GM18498 (cell line): ENCODE data around the gene MLPH.

Source experiments
- ATAC-seq: cut with Tn5 transposase; IDR thresholded peaks from one replicate; pipeline ENCODE4 v1.9.1; 2021; ENCODE audit warnings: mild to moderate bottlenecking, moderate library complexity; ENCODE audit not compliant: unreplicated experiment

Gene MLPH

DNA sequence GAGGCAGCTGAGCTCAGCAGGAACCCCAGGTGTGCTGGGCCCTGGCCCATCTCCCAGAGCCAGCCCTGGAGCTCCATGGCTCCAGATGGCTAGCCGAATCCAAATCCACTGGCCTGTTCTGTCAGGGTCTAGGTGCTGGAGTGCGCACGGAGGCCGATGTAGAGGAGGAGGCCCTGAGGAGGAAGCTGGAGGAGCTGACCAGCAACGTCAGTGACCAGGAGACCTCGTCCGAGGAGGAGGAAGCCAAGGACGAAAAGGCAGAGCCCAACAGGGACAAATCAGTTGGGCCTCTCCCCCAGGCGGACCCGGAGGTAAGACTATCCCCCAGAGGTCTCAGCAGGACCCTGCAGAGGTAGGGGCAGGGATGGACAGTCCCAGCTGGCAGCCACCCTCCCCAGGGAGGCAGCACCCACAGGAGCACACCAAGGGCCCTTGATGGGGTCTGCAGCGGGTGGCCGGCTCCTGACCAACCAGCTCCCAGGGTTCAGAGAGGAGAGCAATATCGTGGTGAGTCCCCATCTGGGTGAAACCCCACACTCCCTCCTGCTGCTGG, 53.2 kb downstream of the MLPH start:
- no peak for ATAC-seq

GRCh38 chr2:237540823-237541222, 53.8 kb downstream of the MLPH start:
- no peak for ATAC-seq

- ATAC-seq, result no peak
Measured at GRCh38 chr2:237541243-237541642, 54.2 kb downstream of the MLPH start.

GRCh38 chr2:237542001-237542704, 55.1 kb downstream of the MLPH start:
- no peak for ATAC-seq

DNA sequence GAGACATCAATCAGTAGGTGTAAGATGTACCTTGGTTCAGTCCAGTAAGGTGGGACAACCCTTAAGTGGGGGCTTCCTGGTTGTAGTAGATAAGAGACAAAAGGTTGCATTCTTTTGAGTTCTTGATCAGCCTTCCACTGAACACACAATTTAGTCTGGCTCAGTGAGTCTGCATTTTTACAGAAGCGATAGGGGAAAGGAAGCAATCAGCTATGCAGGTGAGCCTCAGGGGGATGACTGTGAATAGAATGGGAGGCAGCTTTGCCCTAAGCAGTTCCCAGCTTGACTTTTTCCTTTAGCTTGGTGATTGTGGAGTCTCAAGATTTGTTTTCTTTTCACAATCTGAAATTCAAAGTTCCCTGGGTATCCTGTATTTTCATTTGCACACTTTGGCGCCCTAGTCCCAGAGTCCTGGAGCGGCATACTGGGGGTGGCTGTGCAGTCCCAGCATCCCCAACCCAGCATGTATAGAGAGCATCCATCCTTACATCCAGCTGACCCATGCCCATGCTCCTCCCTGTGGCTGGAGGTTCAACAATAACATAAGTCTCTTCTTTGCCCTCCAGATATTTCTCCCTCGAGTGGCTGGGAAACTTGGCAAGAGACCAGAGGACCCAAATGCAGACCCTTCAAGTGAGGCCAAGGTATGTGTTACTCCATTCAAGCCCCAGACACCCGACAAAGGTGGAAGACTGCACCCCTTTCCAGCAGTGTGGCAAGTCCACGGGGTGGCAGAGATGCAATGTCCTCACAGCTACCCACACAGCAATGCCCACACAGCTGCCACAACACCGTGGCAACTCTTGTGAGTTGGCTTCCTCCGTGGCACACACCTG, 59.2 kb downstream of the MLPH start:
- ATAC-seq, result no peak

DNA sequence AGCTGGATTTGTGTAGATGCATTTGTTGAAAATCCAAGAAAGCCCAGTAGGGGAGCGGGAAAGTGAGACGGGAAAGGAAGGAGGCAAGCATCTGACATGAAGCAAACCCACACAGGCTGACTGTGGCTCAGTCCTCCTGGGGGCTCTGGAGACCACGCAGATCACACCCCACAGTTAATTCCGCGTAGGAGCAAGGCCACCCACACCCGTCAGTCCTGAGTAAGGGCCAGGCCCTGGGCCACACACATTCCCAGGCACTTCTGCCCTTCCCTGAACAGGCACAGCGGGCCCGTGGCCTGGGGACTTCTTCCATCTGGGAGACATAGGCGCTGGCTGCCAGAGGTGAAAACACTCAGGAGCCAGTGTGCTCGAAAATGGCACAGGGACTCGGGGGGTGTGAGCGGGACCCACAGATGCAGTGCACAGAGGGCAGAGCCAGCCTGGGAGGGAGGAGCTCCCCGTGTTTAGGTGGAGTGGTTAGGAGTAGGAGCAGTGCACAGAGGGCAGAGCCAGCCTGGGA, 59.9 kb downstream of the MLPH start:
- no peak for ATAC-seq

DNA sequence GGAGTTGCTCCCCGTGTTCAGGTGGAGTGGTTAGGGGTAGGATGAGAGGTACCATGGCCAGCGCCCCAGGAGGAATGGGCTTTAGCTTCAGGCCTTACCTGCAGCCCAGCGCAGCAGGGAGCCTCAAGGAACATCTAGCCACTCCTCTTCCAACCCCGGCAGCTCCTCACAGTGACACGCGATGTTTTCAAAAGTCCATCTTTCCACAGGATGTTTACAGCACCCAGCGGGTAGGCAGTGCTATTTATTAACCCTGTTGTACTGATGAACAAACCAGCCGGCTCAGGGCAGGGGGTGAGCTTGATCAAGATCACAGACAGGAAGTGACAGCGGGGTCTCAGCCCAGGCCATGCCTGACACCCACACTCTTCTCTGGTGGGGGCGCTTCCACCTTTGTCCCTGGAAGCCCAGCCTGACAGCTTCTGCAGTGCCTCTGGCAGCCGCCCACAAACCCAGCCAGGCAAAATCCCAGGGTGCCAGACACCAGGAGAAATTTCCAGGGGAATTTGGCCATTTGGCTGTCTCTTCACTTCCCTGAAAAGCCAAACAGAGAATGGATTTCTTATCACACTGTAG, 60.9 kb downstream of the MLPH start:
- no peak for ATAC-seq

DNA sequence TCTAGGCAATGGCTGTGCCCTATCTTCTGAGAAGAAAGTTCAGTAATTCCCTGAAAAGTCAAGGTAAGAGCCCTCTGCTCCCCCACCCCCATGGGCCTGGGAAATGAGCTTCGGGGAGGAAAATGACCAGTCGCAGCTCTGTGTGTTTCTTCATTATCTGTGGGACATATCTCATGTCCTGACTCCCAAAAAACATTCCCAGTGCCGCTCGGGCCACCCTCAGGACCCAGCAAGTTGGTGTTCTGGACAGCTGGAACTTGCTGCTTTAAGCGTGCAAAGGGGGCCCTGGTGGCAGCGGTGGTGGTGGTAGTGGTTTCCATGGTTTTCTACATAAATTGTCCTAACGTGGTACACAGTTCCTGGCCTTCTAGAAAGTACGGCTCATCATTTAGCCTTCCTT, 62.2 kb downstream of the MLPH start:
- no peak for ATAC-seq

- ATAC-seq, result no peak
Measured at GRCh38 chr2:237549643-237550415, 62.8 kb downstream of the MLPH start.

DNA sequence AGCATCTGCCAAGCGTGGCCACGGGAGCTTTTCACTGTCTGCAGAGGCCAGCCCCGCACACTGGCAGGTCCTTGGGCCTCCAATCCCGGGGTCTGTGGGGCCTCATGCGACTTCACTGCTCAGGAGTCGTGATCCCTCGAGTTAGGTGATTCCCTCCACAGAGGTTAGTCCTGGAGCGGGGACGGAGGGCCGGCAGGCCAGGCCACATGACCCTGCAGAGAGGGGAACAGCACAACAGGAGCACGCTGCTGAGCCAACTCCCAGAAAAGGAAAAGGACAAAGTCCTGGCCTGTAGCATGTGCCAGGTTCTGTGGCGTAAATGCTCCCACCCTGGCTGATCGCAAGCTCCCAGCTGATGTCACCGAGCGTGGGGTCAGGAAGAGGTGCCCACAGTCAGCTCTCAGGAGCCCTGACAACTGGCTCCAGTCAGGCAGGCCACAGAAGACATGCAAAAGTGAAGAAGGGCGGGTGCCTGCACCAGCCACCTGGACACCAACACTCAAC, 64.1 kb downstream of the MLPH start:
- ATAC-seq, result no peak

DNA sequence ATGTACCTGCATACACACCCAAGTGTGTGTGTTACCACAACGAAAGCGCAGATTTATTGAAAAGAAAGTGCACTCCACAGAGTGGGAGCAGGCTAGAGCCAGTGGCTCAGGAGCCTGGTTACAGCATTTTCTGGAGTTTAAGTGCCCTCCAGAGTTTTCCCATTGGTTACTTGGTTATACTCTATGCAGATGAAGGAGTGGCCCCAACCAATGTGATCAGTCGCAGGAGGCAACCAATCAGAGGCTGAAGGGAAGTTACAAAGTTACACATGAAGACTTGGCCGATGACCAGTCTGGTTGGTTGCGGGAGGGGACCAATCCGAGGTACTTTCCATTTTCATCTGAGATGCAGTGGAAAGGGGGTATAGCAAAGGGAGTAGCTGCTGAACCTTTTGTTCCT, 65.9 kb downstream of the MLPH start:
- no peak for ATAC-seq

DNA sequence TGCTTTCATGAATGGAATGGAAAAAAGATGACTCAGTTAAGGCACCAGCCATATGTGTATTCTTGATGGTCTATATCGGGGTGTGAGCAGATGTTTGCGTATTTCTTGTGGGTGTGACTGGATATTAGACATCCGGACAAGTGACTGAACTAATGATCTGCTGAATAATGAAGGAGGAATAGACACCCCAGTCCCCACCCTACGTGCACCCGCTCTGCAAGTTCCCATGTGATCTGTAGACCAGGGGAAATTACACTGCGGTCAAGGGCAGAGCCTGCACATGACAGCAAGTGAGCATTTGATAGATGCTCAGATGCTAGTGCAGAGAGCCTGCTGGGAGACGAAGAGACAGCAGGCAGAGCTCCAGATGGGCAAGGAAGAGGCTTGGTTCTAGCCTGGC, 66.9 kb downstream of the MLPH start:
- no peak for ATAC-seq

GRCh38 chr2:237555560-237555959, 68.5 kb downstream of the MLPH start:
- no peak for ATAC-seq

GRCh38 chr2:237556773-237557632, 70.0 kb downstream of the MLPH start:
- ATAC-seq, result peak; percentile 97

- ATAC-seq, result peak; percentile 33
Measured at GRCh38 chr2:237557633-237558015, 70.6 kb downstream of the MLPH start.

DNA sequence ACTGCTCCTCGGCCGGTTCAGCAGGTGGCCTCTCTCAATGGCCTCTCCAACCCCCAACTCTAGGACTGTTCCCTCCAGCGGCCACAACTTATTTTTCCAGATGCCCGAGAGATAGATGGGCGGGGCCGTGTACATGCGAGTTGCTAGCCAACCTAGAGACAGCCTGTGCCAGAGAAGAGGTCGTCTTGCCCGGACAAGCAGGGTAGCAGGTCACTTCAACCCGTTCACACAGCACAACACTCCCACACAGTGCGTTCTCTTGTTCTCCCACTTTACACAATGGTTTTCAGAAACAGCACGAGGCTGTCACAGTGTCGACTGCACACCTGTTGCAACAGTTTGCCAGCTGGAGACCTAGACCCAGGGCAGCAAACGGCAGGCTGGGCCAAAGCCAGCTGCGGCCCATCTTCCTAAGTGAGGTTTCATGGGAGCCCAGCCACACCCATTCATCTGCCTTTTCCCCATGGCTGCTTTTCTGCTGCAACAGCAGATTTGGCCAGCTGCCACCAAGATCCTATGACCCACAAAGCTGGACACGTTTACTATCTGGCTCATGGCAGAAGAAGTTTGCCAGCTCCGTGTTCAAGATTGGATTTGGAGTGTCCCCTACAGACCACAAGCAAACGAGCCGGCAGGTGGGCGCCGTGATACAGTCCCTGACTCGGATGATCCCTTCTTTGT, 72.0 kb downstream of the MLPH start:
- ATAC-seq, result no peak

GRCh38 chr2:237561221-237561620, 74.2 kb downstream of the MLPH start:
- ATAC-seq, result no peak

DNA sequence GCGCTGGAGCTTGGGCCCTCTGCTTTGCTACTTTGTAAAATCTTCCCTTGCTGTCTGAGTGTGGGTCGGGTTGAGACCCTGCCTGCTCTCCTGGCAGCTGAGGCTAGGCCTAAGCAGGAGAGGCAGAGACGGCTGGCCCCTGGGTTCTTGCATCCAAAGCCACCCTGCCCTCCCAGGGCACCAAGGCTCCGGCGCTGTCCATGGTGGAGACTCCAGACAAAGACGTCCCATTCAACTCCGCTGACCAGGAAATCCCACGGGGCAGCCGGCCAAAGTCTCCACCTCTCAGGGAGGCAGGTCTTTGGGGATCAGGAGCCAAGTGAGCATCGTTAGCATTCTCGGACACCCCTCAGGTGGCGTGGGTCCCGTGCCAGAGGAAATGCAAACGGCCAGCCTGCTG, 76.8 kb downstream of the MLPH start:
- ATAC-seq, result no peak

DNA sequence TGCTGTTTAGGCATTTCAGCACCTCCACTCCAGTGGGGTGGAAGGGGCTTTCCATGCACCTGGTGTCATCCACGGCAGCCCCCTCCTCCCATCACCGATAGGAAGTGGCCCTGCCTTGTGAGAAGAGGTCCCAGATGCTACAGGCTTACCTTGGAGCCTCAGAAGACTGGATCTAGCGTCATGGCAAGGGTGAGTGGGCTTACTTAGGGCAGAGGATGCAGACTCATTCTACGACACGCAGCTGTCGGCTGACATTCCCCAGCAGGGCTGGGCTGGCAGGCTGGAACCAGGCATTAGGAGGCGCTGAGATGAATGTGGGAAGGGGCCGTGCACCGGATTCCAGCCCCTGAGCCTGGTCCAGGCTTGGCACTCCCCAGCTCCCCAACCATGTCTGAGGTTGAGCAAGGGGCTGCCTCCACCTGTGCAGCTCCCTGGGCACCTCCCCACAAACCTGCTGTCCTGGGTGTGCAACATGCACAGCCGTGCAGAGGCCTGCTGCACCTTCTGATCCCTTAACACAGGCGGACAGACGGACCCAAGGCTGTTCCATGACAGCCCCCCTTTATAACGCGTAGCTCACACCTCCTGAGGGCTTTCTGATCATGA, 77.6 kb downstream of the MLPH start:
- ATAC-seq, result no peak
